OCI-LY3 (cell line): ENCODE data around the gene LYPD4.

Source experiments
- H2AFZ ChIP-seq: fragments of 200-600, 300-600 bp; shearing (Covaris generic); 2 replicates; pipeline ENCODE4 v1.6.0; 2014; ENCODE audit warnings: antibody characterized with exemption, low read depth, low read length
- H3K27ac ChIP-seq: fragments of 200-600, 300-600 bp; sonication (generic); 2 replicates; pipeline ENCODE4 v1.5.1; 2014; ENCODE audit warnings: mild to moderate bottlenecking, low read length, moderate library complexity, mixed read lengths
- H3K27me3 ChIP-seq: fragments of 200-600, 300-600 bp; sonication (generic); 2 replicates; pipeline ENCODE4 v1.6.1; 2014; ENCODE audit warnings: low read depth, low read length, mixed read lengths
- H3K36me3 ChIP-seq: fragments of 200-600, 300-600 bp; sonication (generic); replicated peaks from 2 replicates; pipeline ENCODE3; 2014; ENCODE audit warnings: low read depth, low read length, mixed read lengths
- H3K4me1 ChIP-seq: fragments of 300-600, 200-600 bp; sonication (generic); 2 replicates; pipeline ENCODE4 v1.6.1; 2014; ENCODE audit warnings: low read length, mixed read lengths
- H3K4me2 ChIP-seq: fragments of 200-600, 300-600 bp; sonication (generic); 2 replicates; pipeline ENCODE4 v1.6.1; 2014; ENCODE audit warnings: low read length, mixed read lengths
- H3K4me3 ChIP-seq: fragments of 300-600, 200-600 bp; sonication (generic); 2 replicates; pipeline ENCODE4 v1.5.1; 2014; ENCODE audit warnings: antibody characterized with exemption, mild to moderate bottlenecking, low read length, moderate library complexity
- H3K79me2 ChIP-seq: fragments of 300-600, 200-600 bp; shearing (Covaris generic); 2 replicates; pipeline ENCODE4 v1.6.1; 2014; ENCODE audit warnings: mild to moderate bottlenecking, low read length, mixed read lengths
- H3K9ac ChIP-seq: fragments of 300-600, 200-600 bp; shearing (Covaris generic); 2 replicates; pipeline ENCODE4 v1.6.0; 2014; ENCODE audit warnings: mild to moderate bottlenecking, low read length, moderate library complexity
- H3K9me3 ChIP-seq: fragments of 200-600, 300-600 bp; shearing (Covaris generic); 2 replicates; pipeline ENCODE4 v1.6.1; 2014; ENCODE audit warnings: low read length, mixed read lengths; ENCODE audit not compliant: insufficient read depth
- H4K20me1 ChIP-seq: fragments of 200-600, 300-600 bp; sonication (generic); 2 replicates; pipeline ENCODE4 v1.6.1; 2016; ENCODE audit warnings: low read length, mixed read lengths; ENCODE audit not compliant: insufficient read depth
- CTCF ChIP-seq: fragments of 200-600, 300-600 bp; sonication (generic); IDR thresholded peaks from 2 replicates; pipeline ENCODE4 v1.5.1; 2014; ENCODE audit warnings: antibody characterized with exemption, low read length, low read depth
- EZH2phosphoT487 ChIP-seq: fragments of 200-600 bp; shearing (Covaris generic); IDR thresholded peaks from 2 replicates; pipeline ENCODE4 v1.6.1; 2018; ENCODE audit warnings: antibody characterized with exemption, mixed run types, low read depth

The LYPD4 gene

DNA sequence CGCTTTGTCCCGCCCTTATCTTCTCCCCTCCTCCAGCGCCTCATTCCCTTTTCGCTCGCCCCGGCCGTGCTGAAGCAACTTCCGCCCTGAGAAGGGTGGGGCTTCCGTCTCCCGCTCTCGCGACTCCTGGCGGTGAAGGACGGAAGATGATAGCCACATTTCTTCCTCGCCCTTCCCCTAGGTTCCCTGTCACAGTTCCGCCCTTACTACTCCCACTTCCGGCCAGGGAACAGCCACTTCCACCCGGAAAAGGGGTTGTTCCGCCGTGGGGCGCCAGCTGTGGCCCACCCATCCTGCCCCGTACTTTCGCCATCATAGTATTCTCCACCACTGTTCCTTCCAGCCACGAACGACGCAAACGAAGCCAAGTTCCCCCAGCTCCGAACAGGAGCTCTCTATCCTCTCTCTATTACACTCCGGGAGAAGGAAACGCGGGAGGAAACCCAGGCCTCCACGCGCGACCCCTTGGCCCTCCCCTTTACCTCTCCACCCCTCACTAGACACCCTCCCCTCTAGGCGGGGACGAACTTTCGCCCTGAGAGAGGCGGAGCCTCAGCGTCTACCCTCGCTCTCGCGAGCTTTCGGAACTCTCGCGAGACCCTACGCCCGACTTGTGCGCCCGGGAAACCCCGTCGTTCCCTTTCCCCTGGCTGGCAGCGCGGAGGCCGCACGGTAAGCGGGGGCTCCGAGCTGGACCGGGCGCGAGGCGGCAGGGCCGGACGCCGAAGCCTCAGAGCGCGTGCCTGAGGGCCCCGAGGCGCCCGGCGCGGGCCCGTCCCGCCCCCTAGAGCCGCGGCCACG, 15.3 kb upstream of the LYPD4 start, which contains the start of gene RPS19:
RPS19 (plus strand) TSS at position 638 of the 801 bp plus-strand sequence. CDS start 520 bp downstream, outside the sequence.
- Histone ChIP-seq H3K27ac (peak within 1 kb of the TSS; percentile 88), H3K9me3 (no peaks in the 10 kb centered on the region), H4K20me1 (peaks cover 33% of the 10 kb centered on the region), H3K79me2 (peaks cover 50% of the 10 kb centered on the region), H3K4me1 (peaks cover 42% of the 10 kb centered on the region), H3K27me3 (peaks cover 4% of the 10 kb centered on the region; the same call in 1 of the 2 replicates), H3K4me2 (peak within 1 kb of the TSS; percentile 92), H3K4me3 (peak within 1 kb of the TSS; percentile 82), H3K9ac (peak within 1 kb of the TSS; percentile 97), H2AFZ (peak within 1 kb of the TSS; percentile 79; the same call in 1 of the 2 replicates), H3K36me3 (peaks cover 43% of the 10 kb centered on the region)
- no peak for TF ChIP-seq EZH2phosphoT487
- TF ChIP-seq CTCF = peak; percentile 41; the same call in 1 of the 2 replicates

- Histone ChIP-seq H3K4me2 (peak overlapping the region; percentile 59), H3K27me3 (peaks cover 10% of the 10 kb centered on the region), H3K9me3 (no peaks in the 10 kb centered on the region), H3K4me3 (peak overlapping the region; percentile 82), H2AFZ (peak overlapping the region; percentile 49; the same call in 1 of the 2 replicates), H4K20me1 (peaks cover 27% of the 10 kb centered on the region), H3K79me2 (peaks cover 44% of the 10 kb centered on the region), H3K4me1 (peaks cover 36% of the 10 kb centered on the region), H3K9ac (peak overlapping the region; percentile 61), H3K27ac (no peak overlapping the region), H3K36me3 (peaks cover 37% of the 10 kb centered on the region)
- TF ChIP-seq CTCF (peak; percentile 61), EZH2phosphoT487 (no peak)
Measured at GRCh38 chr19:41859213-41859617, 14.7 kb upstream of the LYPD4 start.

DNA sequence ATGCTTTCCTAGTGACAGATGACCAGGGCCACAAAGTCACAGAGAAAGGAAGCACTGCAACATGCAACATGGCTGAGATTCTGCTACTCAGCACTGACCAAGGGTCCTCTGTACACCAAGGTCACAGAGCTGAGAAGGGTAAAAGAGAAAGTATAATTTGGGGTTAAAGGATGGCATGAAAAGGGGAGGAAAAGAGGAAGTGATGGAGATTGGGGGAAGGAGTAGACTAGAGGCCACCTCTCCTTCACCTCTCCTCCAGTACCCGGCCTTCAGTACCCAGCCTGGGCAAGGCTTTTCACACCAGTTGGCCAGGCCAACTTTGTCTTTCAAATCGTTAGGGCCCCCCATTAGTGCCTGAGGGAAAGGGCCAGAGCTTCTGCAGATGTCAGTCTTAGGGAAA, 9.3 kb upstream of the LYPD4 start:
- Histone ChIP-seq H2AFZ (no peak overlapping the region), H3K4me1 (peaks cover under 1% of the 10 kb centered on the region; the same call in 1 of the 2 replicates), H3K27me3 (peaks cover 54% of the 10 kb centered on the region), H3K9ac (no peak overlapping the region), H3K9me3 (no peaks in the 10 kb centered on the region), H3K4me2 (no peak overlapping the region), H3K27ac (no peak overlapping the region), H3K4me3 (no peak overlapping the region), H4K20me1 (no peaks in the 10 kb centered on the region), H3K79me2 (no peaks in the 10 kb centered on the region), H3K36me3 (no peaks in the 10 kb centered on the region)
- no peak for TF ChIP-seq CTCF
- TF ChIP-seq EZH2phosphoT487 = no peak

DNA sequence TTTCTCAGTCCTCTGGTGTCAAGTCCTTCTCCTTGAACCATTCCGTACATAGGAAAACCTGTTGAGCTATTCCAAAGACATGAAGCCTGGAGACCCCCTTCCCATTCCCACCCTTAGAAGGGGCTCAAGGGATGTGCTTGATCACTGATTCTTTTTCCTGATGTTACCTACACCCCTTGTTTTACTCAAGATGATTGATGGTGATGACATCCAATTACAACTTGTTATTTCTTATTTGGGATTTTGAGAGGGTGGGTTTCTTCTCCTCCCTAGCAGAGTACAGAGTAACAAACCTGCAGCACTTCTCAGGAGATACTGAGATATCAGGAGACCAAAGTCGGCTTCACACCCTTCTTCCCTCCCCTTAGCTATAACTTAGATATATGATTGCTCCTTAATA, 8.9 kb upstream of the LYPD4 start:
- H3K27me3 ChIP-seq = peaks cover 57% of the 10 kb centered on the region
- no peaks in the 10 kb centered on the region for H3K9me3 ChIP-seq
- H2AFZ ChIP-seq = no peak overlapping the region
- no peaks in the 10 kb centered on the region for H3K79me2 ChIP-seq
- no peak overlapping the region for H3K4me3 ChIP-seq
- H3K4me1 ChIP-seq = no peaks in the 10 kb centered on the region
- H3K36me3 ChIP-seq = no peaks in the 10 kb centered on the region
- no peak for TF ChIP-seq CTCF
- no peak for TF ChIP-seq EZH2phosphoT487
- no peak overlapping the region for H3K9ac ChIP-seq
- no peaks in the 10 kb centered on the region for H4K20me1 ChIP-seq
- H3K4me2 ChIP-seq = no peak overlapping the region
- no peak overlapping the region for H3K27ac ChIP-seq
